A673 (cell line): ENCODE data around the gene RSL1D1. TPM values are rescaled to one million over a fixed set of nuclear protein-coding genes. Genes with fewer than 3 reads are reported as not detected.

Source experiments
- BruUV-seq: library from RNA; stranded (reverse); fragments of 400-500 nt; replicated peaks from 2 replicates; lab custom pipeline; 2021; lab: Mats Ljungman, UMichigan
- CTCF ChIA-PET: fragments of 300-600 bp; sonication (Branson Sonifier 250); formaldehyde crosslinking; loops from one replicate; lab custom pipeline; 2022; ENCODE audit warnings: antibody characterized with exemption; lab: Charles Lee
- POLR2A ChIA-PET: fragments of 300-600 bp; sonication (Branson Sonifier 250); formaldehyde crosslinking; loops from one replicate; lab custom pipeline; 2022; ENCODE audit warnings: antibody characterized with exemption; ENCODE audit not compliant: low non-redundant PET; lab: Charles Lee
- DNase-seq: peaks from one replicate; pipeline ENCODE4 v3.0.0-alpha.2; 2015; ENCODE audit warnings: low spot score
- H3K27ac ChIP-seq: fragments of 200-600 bp; sonication (generic); 2 replicates; pipeline ENCODE4 v1.5.1; 2016; ENCODE audit warnings: mixed run types, low read depth, mild to moderate bottlenecking, mixed read lengths, antibody characterized with exemption, low read length; ENCODE audit not compliant: poor library complexity, severe bottlenecking
- H3K27me3 ChIP-seq: fragments of 200-600 bp; sonication (generic); replicated peaks from 2 replicates; pipeline ENCODE4 v1.6.1; 2017; ENCODE audit warnings: mixed run types, low read depth, mild to moderate bottlenecking, mixed read lengths, antibody characterized with exemption, low read length; ENCODE audit not compliant: insufficient read depth, poor library complexity
- H3K36me3 ChIP-seq: fragments of 200-600 bp; sonication (generic); 2 replicates; pipeline ENCODE4 v1.6.1; 2016; ENCODE audit warnings: mixed run types, mild to moderate bottlenecking, mixed read lengths, antibody characterized with exemption, low read length; ENCODE audit not compliant: insufficient read depth, poor library complexity, severe bottlenecking
- H3K4me1 ChIP-seq: fragments of 200-600 bp; sonication (generic); 2 replicates; pipeline ENCODE4 v1.6.1; 2017; ENCODE audit warnings: mixed run types, mild to moderate bottlenecking, mixed read lengths, antibody characterized with exemption, low read length; ENCODE audit not compliant: insufficient read depth, poor library complexity, severe bottlenecking
- H3K4me3 ChIP-seq: fragments of 200-600 bp; sonication (generic); 2 replicates; pipeline ENCODE4 v1.5.1; 2016; ENCODE audit warnings: low read depth, mixed run types, mild to moderate bottlenecking, mixed read lengths, low read length; ENCODE audit not compliant: poor library complexity, severe bottlenecking
- H3K9me3 ChIP-seq: fragments of 200-600 bp; sonication (generic); 2 replicates; pipeline ENCODE4 v1.6.1; 2016; ENCODE audit warnings: mixed run types, low read depth, mild to moderate bottlenecking, mixed read lengths, antibody characterized with exemption, low read length; ENCODE audit not compliant: poor library complexity, severe bottlenecking
- CTCF ChIP-seq: fragments of 300-800, 200-600 bp; sonication (generic); conservative IDR thresholded peaks from 2 replicates; pipeline ENCODE4 v1.5.1; 2017; ENCODE audit warnings: low read depth, mild to moderate bottlenecking, antibody characterized with exemption, low read length, moderate library complexity, mixed read lengths
- EZH2 ChIP-seq: fragments of 200-600 bp; sonication (generic); IDR thresholded peaks from 2 replicates; pipeline ENCODE4 v1.6.1; 2017; ENCODE audit warnings: borderline replicate concordance, low read depth, mild to moderate bottlenecking, mixed read lengths, antibody characterized with exemption, low read length; ENCODE audit not compliant: poor library complexity, severe bottlenecking
- intact Hi-C: fragments of 100-400 bp; cut with micrococcal nuclease; formaldehyde crosslinking; loops from one replicate; pipeline ENCODE4 v1.10.0; 2022; ENCODE audit not compliant: unreplicated experiment
- total RNA-seq: library from RNA; stranded (reverse); gene quantifications from 2 replicates; pipeline ENCODE4 v1.2.3, GENCODE V29; 2021

RSL1D1 gene
- total RNA-seq, 1 experiment from 2014 or later = 365 TPM

GRCh38 chr16:11801481-11802021, 49.8 kb downstream of the RSL1D1 start:
- Histone ChIP-seq H3K4me1 (peaks cover 9% of the 10 kb centered on the region), H3K9me3 (no peaks in the 10 kb centered on the region), H3K4me3 (no peak overlapping the region), H3K27ac (no peak overlapping the region), H3K36me3 (no peaks in the 10 kb centered on the region), H3K27me3 (no peaks in the 10 kb centered on the region)
- CTCF ChIA-PET = no interaction called here
- POLR2A ChIA-PET = no interaction called here
- TF ChIP-seq EZH2 (no peak), CTCF (no peak)
- BruUV-seq = no TSS peak
- no peak for DNase-seq
- intact Hi-C loops = no loop called here

GRCh38 chr16:11800382-11800718, 51.0 kb downstream of the RSL1D1 start:
- BruUV-seq = no TSS peak
- no peak for DNase-seq
- Histone ChIP-seq H3K4me1 (peaks cover 9% of the 10 kb centered on the region), H3K4me3 (no peak overlapping the region), H3K27ac (no peak overlapping the region), H3K27me3 (no peaks in the 10 kb centered on the region), H3K36me3 (no peaks in the 10 kb centered on the region), H3K9me3 (no peaks in the 10 kb centered on the region)
- intact Hi-C loops = no loop called here
- CTCF ChIA-PET = no interaction called here
- no peak for TF ChIP-seq EZH2
- TF ChIP-seq CTCF = no peak
- POLR2A ChIA-PET = no interaction called here

- ChIA-PET CTCF (no interaction called here), POLR2A (no interaction called here)
- H3K27ac ChIP-seq = no peak overlapping the region
- no peaks in the 10 kb centered on the region for H3K27me3 ChIP-seq
- no peak overlapping the region for H3K4me3 ChIP-seq
- intact Hi-C loops = loop anchor here (5.0 to 10.0 kb wide), 2 partner anchors 48 to 265 kb away; no protein-coding TSS in a partner anchor
- BruUV-seq = no TSS peak
- peaks cover 3% of the 10 kb centered on the region for H3K36me3 ChIP-seq
- H3K9me3 ChIP-seq = no peaks in the 10 kb centered on the region
- H3K4me1 ChIP-seq = peaks cover 9% of the 10 kb centered on the region
- DNase-seq = no peak
- no peak for TF ChIP-seq EZH2
- TF ChIP-seq CTCF = no peak
Measured at GRCh38 chr16:11799509-11800381, 51.6 kb downstream of the RSL1D1 start.
